ENCODE results near the gene SH2D3C.

The SH2D3C gene

DNA sequence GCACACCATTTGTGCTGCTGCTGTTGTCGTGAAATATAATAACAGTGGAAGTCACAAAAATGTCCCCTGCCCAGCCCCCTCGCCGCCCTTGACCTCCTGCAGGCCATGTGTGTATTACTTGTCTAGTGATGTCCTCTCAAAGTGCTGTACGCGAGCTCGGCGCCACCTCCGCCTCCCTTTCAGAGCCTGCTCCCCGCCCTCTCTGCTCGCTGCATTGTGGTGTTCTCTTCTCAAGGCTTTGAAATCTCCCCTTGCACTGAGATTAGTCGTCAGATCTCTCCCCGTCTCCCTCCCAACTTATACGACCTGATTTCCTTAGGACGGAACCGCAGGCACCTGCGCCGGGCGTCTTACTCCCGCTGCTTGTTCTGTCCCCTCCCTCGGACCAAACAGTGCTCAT lies 86.4 kb downstream of the SH2D3C start:
- DNase-seq: no peak

GRCh38 chr9:127690735-127691134 lies 87.7 kb downstream of the SH2D3C start:
- DNase-seq: no peak

DNA sequence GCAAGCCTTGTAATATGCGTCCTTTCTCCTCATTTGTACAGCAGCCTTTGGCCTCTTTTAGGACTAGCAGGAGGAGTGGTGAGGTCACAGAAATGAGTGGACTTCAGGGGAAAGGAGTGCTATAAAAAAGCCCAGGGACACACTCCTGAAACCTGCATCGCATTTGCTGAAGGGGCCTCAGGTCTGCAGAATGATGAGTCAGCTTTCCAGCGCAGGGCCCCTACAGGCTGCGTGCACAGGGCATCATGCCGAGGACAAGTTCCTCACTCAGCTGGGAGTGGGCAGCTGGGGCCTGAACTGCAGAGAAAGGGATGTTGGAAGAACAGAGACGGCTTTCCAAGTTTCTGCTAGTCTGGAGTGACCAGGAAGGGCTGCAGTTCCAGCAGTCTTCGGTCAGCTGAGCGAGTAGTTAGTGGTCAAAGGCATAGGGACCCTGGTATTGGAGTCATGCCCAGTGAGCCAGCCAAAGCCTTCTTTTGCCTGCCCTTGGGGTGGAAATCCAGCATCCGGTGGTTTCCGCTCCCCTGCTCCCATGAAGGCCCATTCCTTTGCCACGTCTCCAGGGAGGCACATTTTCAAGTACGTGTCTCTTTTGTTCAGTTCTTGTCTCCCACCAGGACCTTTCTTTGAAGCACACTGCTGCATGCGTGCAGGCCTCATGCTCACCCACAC lies 89.0 kb downstream of the SH2D3C start:
- DNase-seq: no peak

Measured in activated CD4-positive, alpha-beta T cell treated with anti-CD3 and anti-CD28 coated beads, Interleukin-2, Interleukin-6, amounts not matched to agents 100 ng/mL and 50 ng/mL, durations not matched to agents 16 hours and 8 hours (primary cell).